ENCODE data around the gene MCF2. TPM values are rescaled to one million over a fixed set of nuclear protein-coding genes. Genes with fewer than 3 reads are reported as not detected.

MCF2 gene
- total and polyA plus RNA-seq, 9 donors, result 0.91 to 8.1 (median 3.6) TPM

- Histone ChIP-seq H3K4me1 (ENCODE audit: insufficient read depth) (no peaks in the 10 kb centered on the region), H3K9me3 (no peaks in the 10 kb centered on the region), H3K4me3 (no peak overlapping the region), H3K36me3 (no peaks in the 10 kb centered on the region), H3K27me3 (no peaks in the 10 kb centered on the region), H3K27ac (no peak overlapping the region)
- TF ChIP-seq, protein P1, sequence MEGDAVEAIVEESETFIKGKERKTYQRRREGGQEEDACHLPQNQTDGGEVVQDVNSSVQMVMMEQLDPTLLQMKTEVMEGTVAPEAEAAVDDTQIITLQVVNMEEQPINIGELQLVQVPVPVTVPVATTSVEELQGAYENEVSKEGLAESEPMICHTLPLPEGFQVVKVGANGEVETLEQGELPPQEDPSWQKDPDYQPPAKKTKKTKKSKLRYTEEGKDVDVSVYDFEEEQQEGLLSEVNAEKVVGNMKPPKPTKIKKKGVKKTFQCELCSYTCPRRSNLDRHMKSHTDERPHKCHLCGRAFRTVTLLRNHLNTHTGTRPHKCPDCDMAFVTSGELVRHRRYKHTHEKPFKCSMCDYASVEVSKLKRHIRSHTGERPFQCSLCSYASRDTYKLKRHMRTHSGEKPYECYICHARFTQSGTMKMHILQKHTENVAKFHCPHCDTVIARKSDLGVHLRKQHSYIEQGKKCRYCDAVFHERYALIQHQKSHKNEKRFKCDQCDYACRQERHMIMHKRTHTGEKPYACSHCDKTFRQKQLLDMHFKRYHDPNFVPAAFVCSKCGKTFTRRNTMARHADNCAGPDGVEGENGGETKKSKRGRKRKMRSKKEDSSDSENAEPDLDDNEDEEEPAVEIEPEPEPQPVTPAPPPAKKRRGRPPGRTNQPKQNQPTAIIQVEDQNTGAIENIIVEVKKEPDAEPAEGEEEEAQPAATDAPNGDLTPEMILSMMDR (IDR thresholded peaks at IDR 0.05), result no peak
- TF ChIP-seq EP300 (IDR thresholded peaks at IDR 0.05) (no peak), POLR2A (IDR thresholded peaks at IDR 0.05) (no peak)
- intact Hi-C loops (cut with DNase I), result no loop called here
- WGBS, 3 donors, result 71 to 74% (median 71%) methylated on average over 5 of the region's 5 CpGs
- DNase-seq, result no peak
These were observed 122.4 kb downstream of the MCF2 start for GRCh38 chrX:139585613-139586012.

GRCh38 chrX:139581068-139581467, 126.9 kb downstream of the MCF2 start:
- no peak for DNase-seq
- no peak overlapping the region for H3K27ac ChIP-seq
- H3K4me1 ChIP-seq (ENCODE audit: insufficient read depth), result no peaks in the 10 kb centered on the region
- TF ChIP-seq POLR2A (IDR thresholded peaks at IDR 0.05) (no peak), EP300 (IDR thresholded peaks at IDR 0.05) (no peak)
- TF ChIP-seq, protein P1 (IDR thresholded peaks at IDR 0.05), result no peak
- WGBS, 3 donors, result 31 to 39% (median 39%) methylated on average over 4 of the region's 4 CpGs
- intact Hi-C loops (cut with DNase I), result no loop called here
- H3K9me3 ChIP-seq, result no peaks in the 10 kb centered on the region
- H3K4me3 ChIP-seq, result no peak overlapping the region
- no peaks in the 10 kb centered on the region for H3K36me3 ChIP-seq
- H3K27me3 ChIP-seq, result no peaks in the 10 kb centered on the region

DNA sequence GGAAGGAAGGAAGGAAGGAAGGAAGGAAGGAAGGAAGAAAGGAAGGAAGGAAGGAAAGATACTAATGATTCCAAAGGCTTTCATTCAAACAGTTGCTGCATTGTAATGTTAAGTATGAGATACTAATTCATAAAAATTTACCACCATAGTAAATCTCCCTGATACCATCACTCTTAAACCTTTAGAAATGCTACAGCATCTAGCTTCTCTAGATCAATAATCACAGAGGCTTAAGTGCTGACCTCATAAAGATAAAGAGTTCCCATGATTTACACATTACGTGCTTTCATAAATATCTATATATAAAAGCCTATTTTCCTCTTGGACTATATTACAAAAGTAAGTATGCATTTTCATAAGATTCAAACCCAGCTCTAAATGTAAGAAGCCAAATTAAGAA, 141.0 kb downstream of the MCF2 start:
- DNase-seq, result no peak
- TF ChIP-seq, protein P1 (IDR thresholded peaks at IDR 0.05), result no peak
- no peak for TF ChIP-seq POLR2A (IDR thresholded peaks at IDR 0.05)
- no peak for TF ChIP-seq EP300 (IDR thresholded peaks at IDR 0.05)
- no peaks in the 10 kb centered on the region for H3K4me1 ChIP-seq (ENCODE audit: insufficient read depth)
- H3K27ac ChIP-seq, result no peak overlapping the region
- no peaks in the 10 kb centered on the region for H3K36me3 ChIP-seq
- no peaks in the 10 kb centered on the region for H3K9me3 ChIP-seq
- intact Hi-C loops (cut with DNase I), result no loop called here
- H3K27me3 ChIP-seq, result no peaks in the 10 kb centered on the region
- 74 to 85% (median 77%) methylated on average over 1 of the region's 1 CpG for WGBS, 3 donors
- no peak overlapping the region for H3K4me3 ChIP-seq

DNA sequence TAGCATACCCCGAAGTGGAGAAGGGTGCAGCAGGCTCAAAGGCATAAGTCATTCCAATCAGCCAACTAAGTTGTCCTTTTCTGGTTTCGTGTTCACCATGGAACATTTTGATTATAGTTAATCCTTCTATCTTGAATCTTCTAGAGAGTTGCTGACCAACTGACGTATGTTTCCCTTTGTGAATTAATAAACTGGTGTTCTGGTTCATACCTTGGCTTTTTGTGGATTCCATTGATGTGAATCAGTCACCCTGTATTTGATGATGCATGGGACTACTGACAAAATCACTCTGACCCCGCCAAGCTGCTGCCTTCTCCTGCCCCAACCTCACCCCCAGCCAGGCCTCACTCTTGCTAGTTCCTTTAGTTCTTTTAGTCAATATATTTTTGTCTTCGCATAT, 144.7 kb downstream of the MCF2 start:
- DNase-seq, result no peak
- intact Hi-C loops (cut with DNase I), result no loop called here
- Histone ChIP-seq H3K27me3 (no peaks in the 10 kb centered on the region), H3K27ac (no peak overlapping the region), H3K4me3 (no peak overlapping the region), H3K36me3 (no peaks in the 10 kb centered on the region), H3K4me1 (ENCODE audit: insufficient read depth) (no peaks in the 10 kb centered on the region), H3K9me3 (no peaks in the 10 kb centered on the region)
- WGBS, 3 donors, result 63 to 75% (median 67%) methylated on average over 5 of the region's 5 CpGs
- TF ChIP-seq EP300 (IDR thresholded peaks at IDR 0.05), result no peak
- no peak for TF ChIP-seq POLR2A (IDR thresholded peaks at IDR 0.05)
- TF ChIP-seq, protein P1 (IDR thresholded peaks at IDR 0.05), result no peak

GRCh38 chrX:139560221-139560620, 147.7 kb downstream of the MCF2 start:
- H3K9me3 ChIP-seq, result no peaks in the 10 kb centered on the region
- H3K4me3 ChIP-seq, result no peak overlapping the region
- intact Hi-C loops (cut with DNase I), result no loop called here
- no peaks in the 10 kb centered on the region for H3K36me3 ChIP-seq
- DNase-seq, result no peak
- H3K27me3 ChIP-seq, result no peaks in the 10 kb centered on the region
- no peak overlapping the region for H3K27ac ChIP-seq
- no peak for TF ChIP-seq EP300 (IDR thresholded peaks at IDR 0.05)
- no peak for TF ChIP-seq POLR2A (IDR thresholded peaks at IDR 0.05)
- H3K4me1 ChIP-seq (ENCODE audit: insufficient read depth), result no peaks in the 10 kb centered on the region

Data from ovary (tissue), 9 donors.